Effector CD4-positive, alpha-beta T cell (primary cell): ENCODE data around the gene PIAS1.
"Not testable (repeated sequence)": the region's sequence is repeated elsewhere in the genome, so short reads cannot be mapped to it uniquely, and the experiment has no call there.

Experiments used
- DNase-seq: peaks from one replicate; pipeline ENCODE4 v3.0.0-alpha.2; 2020

PIAS1 gene

DNA sequence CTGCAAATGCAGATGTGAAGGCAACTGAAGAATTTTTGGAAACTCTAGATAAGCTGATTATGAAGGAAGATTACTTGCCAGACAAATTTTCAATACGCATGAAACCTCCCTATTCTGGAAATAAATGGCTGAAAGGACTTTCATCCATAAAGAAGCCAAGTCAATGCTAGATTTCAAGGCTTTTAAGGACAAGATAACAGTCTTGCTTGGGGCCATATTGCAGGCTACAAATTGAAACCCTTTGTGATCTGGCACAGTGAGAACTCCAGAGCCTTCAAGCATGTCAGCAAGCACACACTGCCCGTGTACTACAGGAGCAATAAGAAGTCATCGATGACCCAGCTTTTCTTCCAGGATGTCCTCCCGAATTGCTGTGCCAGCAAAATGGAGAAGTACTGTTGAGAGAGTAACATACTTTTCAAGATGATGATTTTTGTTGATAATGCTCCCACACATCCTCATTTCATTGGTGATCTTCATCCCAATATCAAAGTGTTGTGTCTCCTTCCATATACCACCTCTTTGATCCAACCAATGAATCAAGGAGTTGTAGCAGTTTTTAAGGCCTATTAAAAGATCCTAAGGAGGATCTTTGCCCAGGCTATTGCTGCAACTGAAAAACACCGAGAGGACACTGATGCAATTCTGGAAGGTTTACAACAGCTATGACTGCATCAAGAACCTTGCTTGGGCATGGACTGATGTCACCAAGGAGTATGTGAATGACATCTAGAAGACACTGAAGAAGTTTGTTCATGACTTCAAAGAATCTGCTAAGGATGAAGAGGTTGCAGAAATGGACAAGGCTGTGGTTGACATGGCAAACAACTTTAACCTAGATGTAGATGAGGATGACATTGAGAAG is 130.7 kb downstream of the PIAS1 start:
- DNase-seq: no peak

DNA sequence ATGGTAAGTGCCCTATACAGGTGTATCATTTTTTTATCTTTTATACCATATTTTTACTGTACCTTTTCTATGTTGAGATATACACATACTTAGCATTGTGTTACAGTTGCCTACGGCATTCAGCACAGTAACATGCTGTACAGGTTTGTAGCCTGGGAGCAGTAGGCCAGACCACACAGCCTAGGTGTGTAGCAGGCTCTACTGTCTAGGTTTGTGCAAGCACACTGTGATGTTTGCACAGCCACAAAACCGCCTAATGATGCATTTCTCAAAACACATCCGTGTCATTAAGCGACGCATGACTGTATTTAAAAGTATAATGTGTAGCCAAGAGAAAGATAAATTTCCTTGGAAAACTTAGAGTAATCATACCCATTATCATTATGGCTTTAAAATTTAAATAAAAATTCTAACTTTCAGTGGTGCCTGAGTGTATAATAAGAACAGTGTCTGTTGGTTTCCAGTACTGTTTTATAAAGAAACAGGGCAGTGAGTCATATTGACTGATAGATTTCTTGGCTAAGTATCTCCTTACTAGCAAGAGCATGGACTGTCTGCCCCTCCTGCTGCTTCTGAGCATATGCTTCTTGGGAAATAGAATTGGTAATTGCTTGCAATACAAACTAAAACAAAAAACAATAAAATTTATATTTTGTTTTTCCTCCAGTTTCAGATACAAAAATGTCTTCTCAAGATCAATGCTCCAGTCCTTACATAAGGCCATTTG is 132.7 kb downstream of the PIAS1 start:
- DNase-seq: no peak

DNA sequence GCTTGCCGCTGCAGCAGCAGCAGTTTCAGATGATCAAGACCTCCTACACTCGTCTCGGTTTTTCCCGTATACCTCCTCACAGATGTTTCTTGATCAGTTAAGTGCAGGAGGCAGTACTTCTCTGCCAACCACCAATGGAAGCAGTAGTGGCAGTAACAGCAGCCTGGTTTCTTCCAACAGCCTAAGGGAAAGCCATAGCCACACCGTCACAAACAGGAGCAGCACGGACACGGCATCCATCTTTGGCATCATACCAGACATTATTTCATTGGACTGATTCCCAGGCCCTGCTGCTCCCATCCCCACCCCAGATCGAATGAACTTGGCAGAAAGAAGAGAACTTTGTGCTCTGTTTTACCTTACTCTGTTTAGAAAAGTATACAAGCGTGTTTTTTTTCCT is 133.4 kb downstream of the PIAS1 start:
- DNase-seq: no peak

- no peak for DNase-seq
Measured at GRCh38 chr15:68188647-68189046, 134.5 kb downstream of the PIAS1 start.

DNA sequence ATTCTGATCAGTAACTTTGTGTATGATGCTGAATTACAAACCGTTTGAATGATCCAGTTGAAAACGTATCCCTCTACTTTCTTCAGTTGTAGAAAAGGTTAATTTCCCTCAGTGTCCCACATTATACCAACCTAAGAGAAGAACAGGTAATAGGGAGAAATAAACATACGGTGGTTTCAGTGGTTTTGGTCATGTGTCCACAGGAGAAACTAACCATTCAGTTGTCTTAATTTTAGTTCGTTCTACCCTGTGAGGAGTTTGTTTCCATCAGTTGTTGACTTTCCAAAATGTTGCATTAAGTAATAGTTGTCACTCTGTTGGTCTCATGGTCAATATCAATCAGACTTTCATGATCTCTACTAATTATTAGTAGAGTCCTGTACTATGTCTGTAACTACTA is 135.9 kb downstream of the PIAS1 start:
- no peak for DNase-seq

GRCh38 chr15:68191555-68191954 is 137.4 kb downstream of the PIAS1 start:
- no peak for DNase-seq

- no peak for DNase-seq
Measured at GRCh38 chr15:68192117-68192516, 138.0 kb downstream of the PIAS1 start.

DNA sequence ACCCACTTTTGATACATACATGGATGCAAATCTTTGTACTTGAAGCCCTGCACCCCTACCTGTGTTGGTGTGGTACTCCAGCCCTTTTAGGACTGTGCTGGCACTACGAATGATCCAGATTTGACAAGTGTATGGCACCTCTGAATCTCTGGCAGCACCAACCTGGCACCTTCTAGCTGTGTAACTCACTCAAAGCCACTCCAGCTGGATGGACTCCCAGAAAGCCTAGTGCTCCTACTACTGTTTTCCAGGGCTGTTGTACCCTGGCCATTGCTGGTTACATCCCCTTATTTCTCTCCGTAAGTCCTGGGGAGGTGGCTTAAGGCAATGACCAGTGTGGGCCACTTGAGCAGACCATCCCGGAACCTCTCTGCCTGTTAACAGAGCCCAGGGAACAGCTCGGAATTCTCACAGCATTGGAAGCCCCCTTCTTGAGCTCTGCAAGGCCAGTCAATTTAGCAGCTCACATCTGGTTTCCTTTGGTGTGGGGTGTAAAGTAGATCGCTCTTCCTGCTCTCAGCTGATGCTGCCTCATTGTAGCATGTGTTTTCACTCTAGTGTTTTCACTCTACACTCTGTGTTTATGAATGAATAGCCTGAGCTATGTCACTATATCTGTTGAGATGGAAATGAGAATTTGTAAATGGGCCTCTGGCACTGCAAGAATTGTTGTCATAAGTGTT is 138.8 kb downstream of the PIAS1 start:
- DNase-seq: no peak

- DNase-seq: no peak
Measured at GRCh38 chr15:68195336-68196112, 141.4 kb downstream of the PIAS1 start.

DNA sequence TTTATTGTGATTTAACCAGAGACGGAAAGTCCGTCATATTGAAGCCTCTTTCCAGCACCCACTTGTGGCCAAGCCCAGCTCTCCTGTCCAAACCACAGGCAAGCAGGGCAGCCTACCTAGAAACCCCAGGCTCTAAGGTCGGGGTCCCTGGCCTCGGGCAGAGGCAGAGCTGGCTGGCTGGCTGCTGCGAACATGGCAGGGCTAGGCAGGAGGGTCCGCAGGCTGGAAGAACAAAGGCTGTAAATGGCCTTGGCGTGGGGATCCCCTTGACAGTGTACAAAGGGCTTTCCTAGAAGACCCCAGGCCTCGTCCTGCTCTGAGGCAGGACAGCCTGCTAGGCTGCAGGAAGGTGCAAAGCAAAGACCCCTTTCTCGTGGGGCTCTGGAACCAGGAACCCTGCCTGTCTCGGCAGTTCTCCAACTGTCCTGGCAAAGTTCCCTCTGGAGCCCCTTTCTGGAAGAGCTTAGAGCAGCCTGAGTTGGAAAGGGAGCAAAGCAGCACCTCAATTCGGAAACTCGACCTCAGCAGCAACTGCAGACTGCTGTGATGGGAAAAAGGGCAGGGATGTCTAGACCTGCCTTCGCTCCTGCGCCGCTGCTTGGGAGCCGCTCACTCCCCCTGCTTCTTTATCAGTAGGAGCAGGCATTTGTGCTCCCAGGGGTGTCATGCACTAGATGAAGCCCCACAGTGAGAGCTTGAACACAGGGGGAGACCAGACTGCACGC is 142.5 kb downstream of the PIAS1 start:
- DNase-seq: no peak

GRCh38 chr15:68197170-68197492 is 143.0 kb downstream of the PIAS1 start:
- no peak for DNase-seq

DNA sequence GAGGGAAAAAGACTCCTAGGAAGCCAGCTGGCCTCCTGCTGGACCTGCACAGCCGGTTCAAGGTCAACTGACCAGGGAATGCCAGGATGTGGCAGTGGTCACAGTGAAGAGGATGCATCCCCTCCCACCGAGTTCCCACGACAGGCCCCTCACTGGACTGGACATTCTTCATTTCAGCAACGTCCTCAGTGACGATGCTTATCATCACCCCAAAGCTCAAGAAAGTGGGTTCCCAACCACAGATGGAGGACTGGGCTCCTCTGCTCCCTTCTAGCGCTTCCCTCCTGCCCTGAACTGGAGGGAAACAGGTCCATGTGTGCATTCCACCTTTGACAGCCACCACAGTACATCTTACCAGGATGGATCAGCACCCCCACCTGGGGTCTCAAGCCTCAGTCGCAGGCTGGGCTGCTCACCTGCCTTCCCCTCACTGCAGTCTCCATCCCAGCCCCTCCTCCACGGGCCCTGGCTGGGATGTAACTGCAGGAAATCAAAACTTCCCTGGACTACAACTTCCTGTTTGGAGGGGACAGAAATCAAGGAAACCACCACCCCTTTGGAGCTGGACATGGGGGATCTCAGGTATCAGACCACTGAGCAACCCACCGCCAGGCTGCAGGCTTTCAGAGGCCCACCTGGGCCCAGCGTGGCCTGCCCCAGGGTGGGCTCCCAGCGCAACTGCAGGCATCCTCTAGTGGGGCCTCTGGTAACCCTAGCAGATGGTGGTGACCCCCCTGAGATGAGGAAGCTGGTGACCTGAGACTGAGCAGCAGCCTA is 143.7 kb downstream of the PIAS1 start:
- DNase-seq: no peak

- no peak for DNase-seq
Measured at GRCh38 chr15:68199340-68199739, 145.2 kb downstream of the PIAS1 start.

- no peak for DNase-seq
Measured at GRCh38 chr15:68200016-68200861, 146.1 kb downstream of the PIAS1 start.

GRCh38 chr15:68201153-68201878 is 147.2 kb downstream of the PIAS1 start:
- DNase-seq: no peak

- no peak for DNase-seq
Measured at GRCh38 chr15:68201879-68202261, 147.8 kb downstream of the PIAS1 start.

GRCh38 chr15:68202994-68203393 is 148.9 kb downstream of the PIAS1 start:
- DNase-seq: not testable (repeated sequence)

DNA sequence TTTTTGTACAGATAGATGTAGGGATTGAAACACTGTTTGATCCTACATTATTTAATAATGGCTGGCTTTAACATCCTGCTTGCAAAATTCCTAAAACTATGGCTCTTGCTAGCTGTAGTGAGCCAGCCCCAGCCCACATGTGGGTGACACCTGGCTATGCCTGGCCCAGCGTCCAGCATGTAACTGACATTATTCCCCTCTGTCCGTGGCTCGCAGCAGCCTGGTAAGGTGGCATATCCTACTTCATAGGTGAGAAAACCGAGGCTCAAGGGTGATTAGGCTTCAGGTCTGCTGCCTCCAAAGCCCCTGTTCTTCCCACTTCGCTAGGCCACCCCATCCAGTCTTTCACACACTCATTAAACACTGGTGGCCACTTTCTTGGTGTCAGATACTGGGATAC is 149.4 kb downstream of the PIAS1 start:
- no peak for DNase-seq

DNA sequence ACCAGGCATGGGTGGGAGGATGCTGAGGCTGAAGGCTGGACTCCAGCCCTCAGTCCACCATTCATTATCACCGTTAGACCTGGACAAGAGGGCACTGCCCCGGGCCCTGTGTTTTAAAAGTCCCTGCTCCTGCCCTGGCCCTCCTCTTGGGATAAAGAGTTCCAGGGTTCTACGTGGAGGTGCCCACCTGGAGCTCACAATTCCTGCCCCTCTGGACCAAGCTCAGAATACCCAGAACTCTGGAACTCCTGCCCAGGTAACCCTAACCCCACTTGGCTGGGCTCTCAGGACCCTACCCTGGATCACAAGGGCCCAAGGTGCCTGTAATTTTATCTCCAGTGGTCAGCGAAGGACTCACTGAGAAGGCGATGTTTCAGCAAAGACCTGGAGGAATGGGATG is 149.8 kb downstream of the PIAS1 start:
- DNase-seq: no peak

GRCh38 chr15:68204361-68204760 is 150.2 kb downstream of the PIAS1 start:
- DNase-seq: no peak
